Coronary artery (tissue), 2 donors: ENCODE measurements around the gene PRR5L.

Source experiments
- DNase-seq: peaks from one replicate; pipeline ENCODE4 v3.0.0-alpha.2; 2017; ENCODE audit warnings: low spot score
- H3K27ac ChIP-seq, 2 donors: fragments of 200-600 bp; sonication (generic); one replicate each; pipeline ENCODE4 v1.5.1; 2016 to 2019
- H3K4me3 ChIP-seq: fragments of 200-600 bp; sonication (generic); 2 replicates; pipeline ENCODE4 v1.5.1; 2016; ENCODE audit warnings: mild to moderate bottlenecking, moderate library complexity
- CTCF ChIP-seq: fragments of 200-600 bp; sonication (generic); IDR thresholded peaks from one replicate; pipeline ENCODE4 v1.5.1; 2019; ENCODE audit warnings: antibody characterized with exemption

The PRR5L gene

DNA sequence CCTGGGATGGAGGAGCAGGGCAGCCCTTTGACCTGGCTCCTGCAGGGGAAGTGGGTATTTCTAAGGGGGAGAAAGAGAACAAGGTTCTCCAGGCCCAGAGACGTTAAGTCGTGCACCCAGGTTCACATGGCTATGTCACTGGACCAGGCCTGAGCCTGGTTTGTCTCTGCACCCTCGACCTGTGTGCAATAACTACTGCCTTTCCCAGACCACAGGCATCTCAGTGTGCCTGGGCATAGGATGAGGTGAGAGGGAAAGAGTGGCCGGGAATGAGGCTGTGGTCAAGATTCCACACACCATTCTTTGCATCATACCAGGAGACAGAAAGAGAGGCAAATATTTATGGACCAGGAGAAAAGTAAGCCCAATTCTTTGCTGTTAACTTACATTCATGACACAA, 66.8 kb downstream of the PRR5L start:
- no peak for TF ChIP-seq CTCF
- H3K27ac ChIP-seq, result no peak overlapping the region
- H3K4me3 ChIP-seq, result no peak overlapping the region
- DNase-seq, result no peak

- DNase-seq, result no peak
- no peak overlapping the region for H3K4me3 ChIP-seq
- no peak overlapping the region for H3K27ac ChIP-seq
- TF ChIP-seq CTCF, result no peak
These were observed 67.5 kb downstream of the PRR5L start for GRCh38 chr11:36363361-36364268.

GRCh38 chr11:36364551-36365325, 68.7 kb downstream of the PRR5L start:
- no peak for TF ChIP-seq CTCF
- H3K4me3 ChIP-seq, result no peak overlapping the region
- DNase-seq, result no peak
- no peak overlapping the region for H3K27ac ChIP-seq

DNA sequence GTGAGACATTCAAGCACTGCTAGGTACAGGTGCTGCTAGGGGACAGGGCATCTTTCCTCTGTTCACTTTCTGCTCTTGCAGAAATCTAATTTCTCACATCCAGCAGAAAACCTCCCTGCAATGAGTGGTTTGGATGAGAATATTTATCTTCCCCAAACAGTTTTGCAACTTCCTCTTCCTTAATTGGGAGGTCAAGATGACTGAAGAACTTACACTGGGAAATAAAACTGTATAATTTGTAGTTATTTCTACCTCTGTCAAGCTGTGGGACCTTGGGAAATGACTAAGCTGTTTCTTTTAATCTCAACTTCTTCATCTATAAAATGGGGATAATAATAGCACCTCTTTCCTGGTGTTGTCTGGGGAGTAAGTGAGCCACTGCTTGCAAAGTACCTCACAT, 69.8 kb downstream of the PRR5L start:
- H3K27ac ChIP-seq, result no peak overlapping the region
- no peak for TF ChIP-seq CTCF
- no peak for DNase-seq
- H3K4me3 ChIP-seq, result no peak overlapping the region

- TF ChIP-seq CTCF, result no peak
- DNase-seq, result no peak
- peak overlapping the region in 1 of 2 donors; percentile 13 for H3K27ac ChIP-seq
- H3K4me3 ChIP-seq, result no peak overlapping the region
These were observed 72.0 kb downstream of the PRR5L start for GRCh38 chr11:36367806-36368680.

DNA sequence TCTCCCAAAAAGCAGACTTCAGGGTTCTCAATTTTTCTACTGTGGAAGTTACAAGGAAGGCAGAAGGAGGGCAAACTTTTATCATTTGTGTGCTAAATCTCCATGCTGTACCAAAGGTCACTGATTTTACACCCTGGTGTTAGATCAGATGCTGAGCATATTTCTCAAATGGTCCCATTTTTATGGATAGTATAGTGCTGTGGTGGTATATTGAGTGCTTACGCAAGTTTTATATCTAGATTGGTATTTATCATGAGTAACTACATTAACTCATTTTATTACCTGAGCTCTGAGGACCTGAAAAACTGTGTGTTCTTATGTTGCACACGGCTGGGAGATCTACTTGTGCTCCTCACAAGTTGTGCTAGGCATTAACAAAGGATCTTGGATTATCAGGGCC, 75.1 kb downstream of the PRR5L start:
- no peak overlapping the region for H3K27ac ChIP-seq
- no peak for TF ChIP-seq CTCF
- DNase-seq, result no peak
- no peak overlapping the region for H3K4me3 ChIP-seq
